ENCODE data around the gene PMEPA1. TPM values are rescaled to one million over a fixed set of nuclear protein-coding genes. Genes with fewer than 3 reads are reported as not detected.

Gene PMEPA1
- polyA plus RNA-seq, 1 donor = 18.9 TPM

DNA sequence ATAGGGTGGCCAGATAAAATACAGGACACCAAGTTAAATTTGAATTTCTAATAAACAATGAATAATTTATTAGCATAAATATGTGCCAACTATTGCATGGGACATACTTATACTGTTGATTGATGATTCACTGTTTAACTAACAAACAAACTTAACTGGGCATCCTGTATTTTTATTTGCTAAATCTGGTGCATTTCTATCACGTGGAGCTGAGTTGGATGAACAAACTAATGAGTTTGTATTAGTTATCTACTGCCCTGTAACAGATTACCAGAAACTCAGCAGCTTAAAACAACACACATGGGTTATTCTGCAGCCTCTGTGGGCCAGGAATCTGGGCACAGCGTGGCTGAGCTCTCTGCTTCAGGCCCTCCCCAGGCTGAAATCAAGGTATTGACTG is 28.2 kb upstream of the PMEPA1 start:
- H3K27ac ChIP-seq (ENCODE audit: low read length) = no peak overlapping the region
- no CpG with 5 or more reads among the region's 2 CpGs for WGBS (ENCODE audit: insufficient coverage, low lambda C conversion rate)

DNA sequence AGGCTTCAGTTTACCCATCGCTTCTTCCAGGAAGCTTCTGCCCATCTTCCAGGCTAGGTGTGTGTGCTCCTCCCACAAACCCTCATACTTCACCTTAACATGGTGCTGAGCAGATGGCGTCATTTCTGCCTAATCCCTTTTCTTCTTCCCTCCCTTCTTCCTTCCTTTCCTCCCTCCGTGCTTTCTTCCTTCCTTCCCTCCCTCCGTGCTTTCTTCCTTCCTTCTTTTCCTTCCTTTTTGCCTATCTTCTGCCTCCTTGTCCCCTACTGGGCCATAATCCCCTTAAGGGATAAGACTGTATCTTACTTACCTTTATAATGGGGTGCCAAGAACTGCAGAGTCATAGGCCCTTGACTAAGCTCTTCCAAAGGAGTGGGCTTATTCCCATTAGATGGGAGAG is 27.5 kb upstream of the PMEPA1 start:
- WGBS (ENCODE audit: insufficient coverage, low lambda C conversion rate) = 91% methylated on average over 4 of the region's 4 CpGs
- Histone ChIP-seq H3K4me3 (ENCODE audit: low read length) (no peak overlapping the region), H3K9me3 (ENCODE audit: control insufficient read depth, low read depth, low read length) (no peaks in the 10 kb centered on the region), H3K4me1 (ENCODE audit: control insufficient read depth, insufficient read depth, low read length) (no peaks in the 10 kb centered on the region), H3K27me3 (ENCODE audit: control insufficient read depth, insufficient read depth, low read length) (peaks cover 6% of the 10 kb centered on the region), H3K36me3 (ENCODE audit: control insufficient read depth, insufficient read depth, low read length) (no peaks in the 10 kb centered on the region), H3K27ac (ENCODE audit: low read length) (no peak overlapping the region)
- DNase-seq = no peak

More for the DNA sequence above, 28.2 kb upstream of the PMEPA1 start:
- Histone ChIP-seq H3K27me3 (ENCODE audit: control insufficient read depth, insufficient read depth, low read length) (peaks cover 7% of the 10 kb centered on the region), H3K4me1 (ENCODE audit: control insufficient read depth, insufficient read depth, low read length) (no peaks in the 10 kb centered on the region), H3K9me3 (ENCODE audit: control insufficient read depth, low read depth, low read length) (no peaks in the 10 kb centered on the region), H3K36me3 (ENCODE audit: control insufficient read depth, insufficient read depth, low read length) (no peaks in the 10 kb centered on the region), H3K4me3 (ENCODE audit: low read length) (no peak overlapping the region)
- DNase-seq = no peak

DNA sequence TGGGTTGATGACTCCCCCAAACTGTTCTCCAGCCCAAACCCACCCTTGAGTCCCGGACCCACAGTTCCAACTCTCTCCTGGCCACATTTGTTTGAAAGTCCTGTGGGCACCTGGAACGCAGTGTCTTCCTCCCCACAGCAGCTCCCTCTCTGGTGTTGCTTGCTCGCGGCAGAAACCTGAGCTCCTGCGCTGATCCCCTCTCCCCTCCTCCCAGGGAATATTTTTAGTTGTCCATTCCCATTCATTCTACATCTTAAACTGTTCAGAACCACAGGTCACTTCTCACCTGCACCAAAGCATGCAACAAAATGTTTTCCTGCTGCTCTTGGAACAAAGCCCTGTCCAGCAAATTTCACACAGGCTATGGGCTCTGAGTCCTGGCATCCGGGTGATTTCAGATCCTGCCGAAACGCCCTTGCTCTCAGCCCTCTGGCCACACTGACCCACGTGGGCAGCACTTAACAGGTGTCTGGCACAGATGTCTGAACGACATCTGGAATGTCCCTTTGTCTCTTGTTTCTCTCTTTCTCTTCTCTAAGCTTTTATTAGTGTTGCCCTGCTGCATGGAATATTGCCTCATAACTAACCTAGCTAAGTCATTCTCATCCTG is 27.0 kb upstream of the PMEPA1 start:
- Histone ChIP-seq H3K36me3 (ENCODE audit: control insufficient read depth, insufficient read depth, low read length) (no peaks in the 10 kb centered on the region), H3K27ac (ENCODE audit: low read length) (no peak overlapping the region), H3K4me1 (ENCODE audit: control insufficient read depth, insufficient read depth, low read length) (no peaks in the 10 kb centered on the region), H3K9me3 (ENCODE audit: control insufficient read depth, low read depth, low read length) (no peaks in the 10 kb centered on the region), H3K4me3 (ENCODE audit: low read length) (no peak overlapping the region), H3K27me3 (ENCODE audit: control insufficient read depth, insufficient read depth, low read length) (peaks cover 4% of the 10 kb centered on the region)
- DNase-seq = no peak
- whole genome bisulfite sequencing (ENCODE audit: insufficient coverage, low lambda C conversion rate) = 100% methylated on average over 1 of the region's 10 CpGs

DNA sequence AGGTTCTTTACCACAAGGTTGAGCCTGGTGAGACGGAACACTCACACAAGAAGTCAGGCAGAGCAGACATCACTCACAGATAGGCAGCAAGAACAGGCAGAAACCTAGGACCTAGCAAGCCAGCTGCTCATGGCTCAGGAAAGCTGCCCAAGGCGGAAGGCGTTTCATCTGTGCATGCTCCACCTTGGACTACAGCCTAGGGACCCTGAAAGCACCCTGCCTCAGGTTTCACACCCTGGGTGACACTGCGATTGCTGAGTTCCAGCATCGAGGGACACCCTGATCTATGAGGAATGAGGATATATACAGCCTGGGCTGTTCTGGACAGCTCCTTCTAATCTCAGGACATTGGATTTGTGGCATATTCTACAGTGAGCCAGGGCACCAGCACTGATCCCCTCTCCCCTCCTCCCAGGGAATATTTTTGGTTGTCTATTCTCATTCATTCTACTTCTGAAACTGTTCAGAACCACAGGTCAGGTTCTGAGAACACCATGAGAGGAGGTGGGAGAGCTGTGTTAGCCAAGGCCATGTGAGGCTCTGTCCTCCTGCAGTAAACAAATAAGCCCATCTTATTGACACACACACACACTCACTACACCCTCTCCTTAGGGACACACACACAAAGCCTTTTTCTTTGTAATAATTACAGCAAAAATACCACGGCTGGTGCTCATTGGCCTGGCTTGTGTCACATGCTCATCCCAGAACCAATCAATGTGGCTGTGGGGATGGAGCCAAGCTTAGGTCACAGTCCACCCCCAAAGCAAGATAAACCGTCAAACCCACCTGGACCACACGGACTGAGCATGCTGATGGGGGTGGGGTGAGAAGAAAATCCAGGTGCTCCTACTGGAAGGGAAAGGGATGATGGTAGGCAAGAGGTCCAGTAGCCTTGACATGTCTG is 26.3 kb upstream of the PMEPA1 start:
- Histone ChIP-seq H3K27me3 (ENCODE audit: control insufficient read depth, insufficient read depth, low read length) (peaks cover 4% of the 10 kb centered on the region), H3K36me3 (ENCODE audit: control insufficient read depth, insufficient read depth, low read length) (no peaks in the 10 kb centered on the region), H3K4me1 (ENCODE audit: control insufficient read depth, insufficient read depth, low read length) (no peaks in the 10 kb centered on the region), H3K4me3 (ENCODE audit: low read length) (no peak overlapping the region), H3K9me3 (ENCODE audit: control insufficient read depth, low read depth, low read length) (no peaks in the 10 kb centered on the region), H3K27ac (ENCODE audit: low read length) (no peak overlapping the region)
- no peak for DNase-seq
- WGBS (ENCODE audit: insufficient coverage, low lambda C conversion rate) = no CpG with 5 or more reads among the region's 8 CpGs

DNA sequence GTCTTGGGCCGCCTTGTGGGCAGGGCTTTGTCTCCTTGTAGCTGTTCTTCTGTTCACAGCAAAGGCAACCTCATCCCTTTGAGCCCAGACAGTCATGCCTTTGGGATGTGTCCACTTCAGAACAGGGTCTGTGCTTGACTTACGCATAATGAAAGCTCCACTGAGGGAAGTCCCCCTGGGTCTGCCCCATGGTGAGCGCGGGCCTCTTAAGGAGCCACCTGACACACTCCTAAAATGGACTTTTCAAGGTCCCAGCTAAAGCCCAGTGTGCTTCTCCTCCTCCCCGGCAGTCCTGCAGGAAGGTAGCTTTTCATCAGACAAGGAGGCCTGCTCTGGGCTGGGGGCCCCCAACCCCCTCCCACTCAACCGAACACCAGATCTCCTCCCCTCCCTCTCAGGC is 24.9 kb upstream of the PMEPA1 start:
- Histone ChIP-seq H3K4me1 (ENCODE audit: control insufficient read depth, insufficient read depth, low read length) (no peaks in the 10 kb centered on the region), H3K27ac (ENCODE audit: low read length) (no peak overlapping the region), H3K9me3 (ENCODE audit: control insufficient read depth, low read depth, low read length) (no peaks in the 10 kb centered on the region), H3K36me3 (ENCODE audit: control insufficient read depth, insufficient read depth, low read length) (no peaks in the 10 kb centered on the region), H3K4me3 (ENCODE audit: low read length) (no peak overlapping the region), H3K27me3 (ENCODE audit: control insufficient read depth, insufficient read depth, low read length) (peaks cover 6% of the 10 kb centered on the region)
- no CpG with 5 or more reads among the region's 6 CpGs for WGBS (ENCODE audit: insufficient coverage, low lambda C conversion rate)
- DNase-seq = no peak

DNA sequence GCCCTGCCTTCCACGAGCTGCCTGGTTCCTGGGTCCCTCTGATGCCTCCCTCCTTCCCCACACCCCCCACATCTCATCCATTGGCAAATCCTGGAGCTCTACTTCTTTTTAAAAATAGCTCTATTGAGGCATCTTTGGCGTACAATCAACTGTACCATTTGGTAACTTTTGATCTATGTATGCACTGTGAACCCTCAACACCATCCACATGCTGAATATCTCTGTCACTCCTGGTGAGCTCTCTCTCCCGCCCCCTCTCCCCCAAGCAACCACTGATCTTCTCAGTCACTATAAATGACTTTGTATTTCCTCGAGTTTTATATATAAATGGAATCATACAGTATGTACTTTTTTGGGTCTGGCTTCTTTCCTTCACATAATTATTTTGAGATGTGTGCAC is 22.4 kb upstream of the PMEPA1 start:
- 70% methylated on average over 2 of the region's 4 CpGs for WGBS (ENCODE audit: insufficient coverage, low lambda C conversion rate)
- no peak for DNase-seq
- H3K4me1 ChIP-seq (ENCODE audit: control insufficient read depth, insufficient read depth, low read length) = no peaks in the 10 kb centered on the region
- no peaks in the 10 kb centered on the region for H3K36me3 ChIP-seq (ENCODE audit: control insufficient read depth, insufficient read depth, low read length)
- no peaks in the 10 kb centered on the region for H3K9me3 ChIP-seq (ENCODE audit: control insufficient read depth, low read depth, low read length)
- peaks cover 9% of the 10 kb centered on the region for H3K27me3 ChIP-seq (ENCODE audit: control insufficient read depth, insufficient read depth, low read length)
- no peak overlapping the region for H3K27ac ChIP-seq (ENCODE audit: low read length)
- no peak overlapping the region for H3K4me3 ChIP-seq (ENCODE audit: low read length)

DNA sequence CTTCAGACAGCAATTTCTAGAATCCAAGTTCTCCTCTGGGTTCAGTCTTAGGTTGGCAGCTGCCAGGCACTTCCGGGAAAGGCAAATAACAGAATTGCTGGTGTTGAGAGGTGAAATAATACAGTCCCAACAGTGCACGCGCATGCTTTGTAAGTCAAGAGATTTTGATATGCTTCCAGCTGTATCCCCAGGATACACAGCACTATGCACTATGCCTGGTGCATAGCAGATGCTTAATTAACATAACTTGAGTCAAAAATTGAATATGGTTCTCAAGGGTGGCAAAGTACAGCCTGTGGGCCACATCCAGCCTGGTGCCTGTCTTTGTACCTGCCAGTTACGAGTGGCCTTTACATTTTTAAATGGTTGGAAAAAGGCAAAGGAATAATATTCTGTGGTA is 18.9 kb upstream of the PMEPA1 start:
- 100% methylated on average over 2 of the region's 4 CpGs for WGBS (ENCODE audit: insufficient coverage, low lambda C conversion rate)
- no peak for DNase-seq
- Histone ChIP-seq H3K27ac (ENCODE audit: low read length) (no peak overlapping the region), H3K4me3 (ENCODE audit: low read length) (no peak overlapping the region), H3K4me1 (ENCODE audit: control insufficient read depth, insufficient read depth, low read length) (no peaks in the 10 kb centered on the region), H3K9me3 (ENCODE audit: control insufficient read depth, low read depth, low read length) (no peaks in the 10 kb centered on the region), H3K27me3 (ENCODE audit: control insufficient read depth, insufficient read depth, low read length) (peaks cover 11% of the 10 kb centered on the region), H3K36me3 (ENCODE audit: control insufficient read depth, insufficient read depth, low read length) (no peaks in the 10 kb centered on the region)

DNA sequence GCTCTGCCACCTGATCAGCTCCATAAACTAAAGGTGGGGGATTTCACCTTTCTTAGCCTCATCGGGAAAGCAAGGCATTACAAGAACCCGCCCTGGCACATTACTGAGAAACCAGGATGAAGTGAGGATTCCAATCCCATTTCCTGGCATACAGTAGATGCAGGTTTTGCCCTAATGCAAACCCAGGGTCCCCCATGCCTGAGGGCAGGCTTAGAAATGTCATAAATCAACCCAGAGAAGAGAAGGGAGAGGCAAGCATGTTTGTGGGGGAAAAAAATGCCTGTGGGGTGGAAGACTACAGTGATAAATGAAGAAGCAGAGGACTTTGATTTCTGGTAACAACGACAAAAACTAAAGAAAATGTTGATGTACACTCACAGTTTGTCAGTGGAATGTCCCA is 18.0 kb upstream of the PMEPA1 start:
- Histone ChIP-seq H3K36me3 (ENCODE audit: control insufficient read depth, insufficient read depth, low read length) (no peaks in the 10 kb centered on the region), H3K27ac (ENCODE audit: low read length) (no peak overlapping the region), H3K9me3 (ENCODE audit: control insufficient read depth, low read depth, low read length) (no peaks in the 10 kb centered on the region), H3K4me1 (ENCODE audit: control insufficient read depth, insufficient read depth, low read length) (no peaks in the 10 kb centered on the region), H3K4me3 (ENCODE audit: low read length) (no peak overlapping the region), H3K27me3 (ENCODE audit: control insufficient read depth, insufficient read depth, low read length) (peaks cover 11% of the 10 kb centered on the region)
- DNase-seq = no peak
- WGBS (ENCODE audit: insufficient coverage, low lambda C conversion rate) = 50% methylated on average over 1 of the region's 3 CpGs

DNA sequence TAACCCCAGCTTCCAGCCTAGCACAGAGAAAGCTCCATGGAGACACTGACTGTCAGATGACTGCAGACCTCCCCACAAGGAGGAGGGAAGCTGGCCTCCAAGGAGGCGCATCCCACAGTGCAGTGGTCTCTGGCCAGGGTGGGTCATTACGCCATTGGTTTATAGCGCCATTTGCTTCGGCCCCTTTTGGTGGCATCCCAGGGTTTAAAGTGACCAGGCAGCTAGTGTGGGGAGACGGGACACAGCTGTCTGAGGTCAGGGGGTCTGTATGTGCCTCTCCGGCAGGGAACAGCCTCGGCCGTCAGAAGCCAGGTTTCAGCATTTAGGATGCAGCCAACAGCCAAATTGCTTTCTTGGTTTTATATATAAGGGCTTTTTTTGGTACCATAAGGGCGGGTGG is 15.8 kb upstream of the PMEPA1 start:
- Histone ChIP-seq H3K4me1 (ENCODE audit: control insufficient read depth, insufficient read depth, low read length) (no peaks in the 10 kb centered on the region), H3K4me3 (ENCODE audit: low read length) (no peak overlapping the region), H3K27me3 (ENCODE audit: control insufficient read depth, insufficient read depth, low read length) (peaks cover 20% of the 10 kb centered on the region), H3K36me3 (ENCODE audit: control insufficient read depth, insufficient read depth, low read length) (no peaks in the 10 kb centered on the region), H3K9me3 (ENCODE audit: control insufficient read depth, low read depth, low read length) (no peaks in the 10 kb centered on the region), H3K27ac (ENCODE audit: low read length) (no peak overlapping the region)
- no CpG with 5 or more reads among the region's 9 CpGs for WGBS (ENCODE audit: insufficient coverage, low lambda C conversion rate)
- no peak for DNase-seq

DNA sequence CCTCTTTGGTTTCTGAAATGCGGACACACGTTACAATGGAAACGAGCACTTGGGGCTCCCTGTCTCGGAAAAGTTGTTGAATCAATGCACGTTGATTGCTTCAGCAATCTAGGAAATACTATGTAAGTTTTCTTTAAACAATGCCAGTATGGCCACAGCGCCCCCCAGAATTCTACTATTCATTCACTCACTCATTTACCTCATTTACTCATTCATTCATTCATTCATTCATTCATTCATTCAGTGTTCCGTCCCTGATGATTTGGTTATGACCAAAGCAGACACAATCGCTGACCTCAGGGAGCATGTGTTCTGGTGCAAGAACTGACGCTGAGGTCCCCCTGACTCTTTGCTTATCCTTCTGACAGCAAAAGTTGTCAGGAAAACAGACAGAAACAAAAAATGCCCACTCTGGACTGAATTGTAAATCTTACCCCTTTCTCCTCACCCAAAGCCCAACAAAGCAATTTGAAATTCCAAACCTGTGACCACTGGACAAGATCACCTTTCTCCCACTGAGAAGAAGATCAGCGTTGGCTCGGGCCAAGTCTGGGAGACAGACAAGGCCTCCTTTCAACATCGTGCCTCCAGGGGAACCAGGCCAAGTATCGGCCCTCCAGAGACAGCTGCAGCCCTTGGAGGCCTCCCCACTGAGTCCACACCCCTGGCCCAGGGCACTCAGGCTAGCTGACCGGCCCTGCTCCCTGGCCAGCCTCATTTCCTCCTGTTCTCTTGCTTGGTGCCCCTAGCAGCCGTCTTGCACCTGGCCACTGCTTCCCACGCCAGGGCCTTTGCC is 15.0 kb upstream of the PMEPA1 start:
- Histone ChIP-seq H3K4me1 (ENCODE audit: control insufficient read depth, insufficient read depth, low read length) (no peaks in the 10 kb centered on the region), H3K27ac (ENCODE audit: low read length) (no peak overlapping the region), H3K36me3 (ENCODE audit: control insufficient read depth, insufficient read depth, low read length) (no peaks in the 10 kb centered on the region), H3K27me3 (ENCODE audit: control insufficient read depth, insufficient read depth, low read length) (peaks cover 21% of the 10 kb centered on the region), H3K9me3 (ENCODE audit: control insufficient read depth, low read depth, low read length) (no peaks in the 10 kb centered on the region), H3K4me3 (ENCODE audit: low read length) (no peak overlapping the region)
- no CpG with 5 or more reads among the region's 16 CpGs for WGBS (ENCODE audit: insufficient coverage, low lambda C conversion rate)
- DNase-seq = no peak

Data from large intestine (tissue), 3 donors.